Stimulated activated CD8-positive, alpha-beta memory T cell treated with anti-CD3 and anti-CD28 coated beads, Interleukin-4, amount 100 ng/mL, for 48 hours (primary cell): Measurements from ENCODE around the gene SMIM22.
"Not testable (repeated sequence)": the region's sequence is repeated elsewhere in the genome, so short reads cannot be mapped to it uniquely, and the experiment has no call there.

ENCODE experiments used
- DNase-seq: peaks from one replicate; pipeline ENCODE4 v3.0.0-alpha.2; 2020

The SMIM22 gene

GRCh38 chr16:4769306-4769638 is 25.9 kb upstream of the SMIM22 start:
- no peak for DNase-seq

GRCh38 chr16:4771646-4772045 is 23.5 kb upstream of the SMIM22 start:
- DNase-seq: no peak

GRCh38 chr16:4772351-4772750 is 22.8 kb upstream of the SMIM22 start:
- no peak for DNase-seq

- DNase-seq: no peak
These were observed 20.2 kb upstream of the SMIM22 start for GRCh38 chr16:4775005-4775404.

- no peak for DNase-seq
These were observed 18.9 kb upstream of the SMIM22 start for GRCh38 chr16:4776141-4776705.

GRCh38 chr16:4777339-4778049 is 17.7 kb upstream of the SMIM22 start:
- DNase-seq: no peak

GRCh38 chr16:4778050-4778392 is 17.1 kb upstream of the SMIM22 start:
- no peak for DNase-seq

- DNase-seq: no peak
These were observed 14.9 kb upstream of the SMIM22 start for GRCh38 chr16:4780235-4780634.

GRCh38 chr16:4783251-4783950 is 11.8 kb upstream of the SMIM22 start:
- no peak for DNase-seq

- no peak for DNase-seq
These were observed 11.2 kb upstream of the SMIM22 start for GRCh38 chr16:4783951-4784336.

- not testable (repeated sequence) for DNase-seq
These were observed 10.7 kb upstream of the SMIM22 start for GRCh38 chr16:4784444-4784987.

GRCh38 chr16:4785758-4786433 is 9.3 kb upstream of the SMIM22 start:
- no peak for DNase-seq

GRCh38 chr16:4787068-4787467 is 8.1 kb upstream of the SMIM22 start:
- no peak for DNase-seq

- no peak for DNase-seq
These were observed 7.3 kb upstream of the SMIM22 start, which contains the start of gene SEPTIN12 for GRCh38 chr16:4787627-4788482. TSS of gene SEPTIN12 (minus strand) at chr16:4788345. CDS start at chr16:4787645, 700 bp downstream.

- no peak for DNase-seq
These were observed 6.7 kb upstream of the SMIM22 start for GRCh38 chr16:4788489-4788889.

- DNase-seq: no peak
These were observed 6.3 kb upstream of the SMIM22 start for GRCh38 chr16:4788910-4789309.

GRCh38 chr16:4790261-4790660 is 4.9 kb upstream of the SMIM22 start:
- no peak for DNase-seq

GRCh38 chr16:4790871-4791270 is 4.3 kb upstream of the SMIM22 start:
- no peak for DNase-seq

- DNase-seq: no peak
These were observed 2.1 kb upstream of the SMIM22 start for GRCh38 chr16:4792951-4793513.

- no peak for DNase-seq
These were observed 831 bp downstream of the SMIM22 start for GRCh38 chr16:4795828-4796572.
